Measurements from ENCODE around the gene EML1. TPM values are rescaled to one million over a fixed set of nuclear protein-coding genes. Genes with fewer than 3 reads are reported as not detected.

The EML1 gene, protein sequence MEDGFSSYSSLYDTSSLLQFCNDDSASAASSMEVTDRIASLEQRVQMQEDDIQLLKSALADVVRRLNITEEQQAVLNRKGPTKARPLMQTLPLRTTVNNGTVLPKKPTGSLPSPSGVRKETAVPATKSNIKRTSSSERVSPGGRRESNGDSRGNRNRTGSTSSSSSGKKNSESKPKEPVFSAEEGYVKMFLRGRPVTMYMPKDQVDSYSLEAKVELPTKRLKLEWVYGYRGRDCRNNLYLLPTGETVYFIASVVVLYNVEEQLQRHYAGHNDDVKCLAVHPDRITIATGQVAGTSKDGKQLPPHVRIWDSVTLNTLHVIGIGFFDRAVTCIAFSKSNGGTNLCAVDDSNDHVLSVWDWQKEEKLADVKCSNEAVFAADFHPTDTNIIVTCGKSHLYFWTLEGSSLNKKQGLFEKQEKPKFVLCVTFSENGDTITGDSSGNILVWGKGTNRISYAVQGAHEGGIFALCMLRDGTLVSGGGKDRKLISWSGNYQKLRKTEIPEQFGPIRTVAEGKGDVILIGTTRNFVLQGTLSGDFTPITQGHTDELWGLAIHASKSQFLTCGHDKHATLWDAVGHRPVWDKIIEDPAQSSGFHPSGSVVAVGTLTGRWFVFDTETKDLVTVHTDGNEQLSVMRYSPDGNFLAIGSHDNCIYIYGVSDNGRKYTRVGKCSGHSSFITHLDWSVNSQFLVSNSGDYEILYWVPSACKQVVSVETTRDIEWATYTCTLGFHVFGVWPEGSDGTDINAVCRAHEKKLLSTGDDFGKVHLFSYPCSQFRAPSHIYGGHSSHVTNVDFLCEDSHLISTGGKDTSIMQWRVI
- total RNA-seq (2014; rRNA removed) = 12.0 TPM in 2 replicates
- percentile 55 among the genes with signal in this experiment for Bru-seq, nascent RNA
- BruChase-seq, experiment 1, labeled RNA remaining after a 6-hour chase = percentile 52 among the genes with signal in this experiment
- BruChase-seq, experiment 2, labeled RNA remaining after a 2-hour chase = percentile 51 among the genes with signal in this experiment
- long read RNA-seq, full-length matches to known transcripts = 29 of 66 reads
- long read RNA-seq, partial matches to known transcripts = 5 of 66 reads
- long read RNA-seq, other reads (novel, unspliced or antisense) = 32 of 66 reads

DNA sequence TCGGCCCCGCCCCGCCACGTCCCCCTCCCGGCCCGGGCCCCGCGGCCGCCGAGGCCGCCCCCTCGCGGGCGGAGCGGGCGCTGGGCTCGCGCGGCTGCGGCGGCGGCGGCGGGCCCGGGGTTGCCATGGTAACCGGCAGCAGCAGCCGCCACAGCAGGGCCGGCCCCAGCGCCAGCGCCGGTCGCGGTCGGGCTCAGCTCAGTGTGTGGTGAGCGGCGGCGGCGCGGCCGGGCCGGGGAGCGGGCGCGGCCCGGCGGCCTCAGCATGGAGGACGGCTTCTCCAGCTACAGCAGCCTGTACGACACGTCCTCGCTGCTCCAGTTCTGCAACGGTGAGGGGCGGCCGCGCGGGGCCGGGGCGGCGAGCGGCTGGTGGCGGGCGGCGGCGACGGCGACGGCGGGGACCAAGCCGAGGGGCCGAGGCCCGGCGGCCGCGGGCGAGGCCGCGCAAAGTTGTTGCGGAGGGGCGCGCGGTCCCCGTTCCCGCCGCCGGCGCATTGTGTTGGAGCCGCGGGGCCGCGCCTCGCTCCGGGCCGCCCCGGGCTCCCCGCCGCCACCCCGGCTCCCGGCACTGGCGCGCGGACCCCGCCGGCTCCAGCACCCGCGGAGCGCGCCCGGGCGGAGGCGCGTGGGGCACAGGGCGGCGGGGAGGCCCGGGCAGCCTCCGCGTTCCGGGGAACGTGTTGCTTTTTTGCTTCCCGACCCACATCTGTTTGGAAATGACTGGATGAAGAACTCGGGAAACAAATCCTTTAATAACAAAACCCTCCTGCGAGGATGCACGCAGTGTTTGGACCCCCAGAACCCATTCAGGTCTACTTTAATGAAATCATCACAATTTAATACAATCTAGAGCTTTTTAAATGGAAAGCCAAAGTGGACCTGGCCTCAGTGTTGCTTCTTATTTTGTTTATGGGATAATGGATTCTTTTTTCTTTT is at the start of gene EML1:
EML1 (plus strand) TSS at position 201 of the 938 bp plus-strand sequence; CDS start at position 265, 64 bp downstream.
- Histone ChIP-seq H3K36me3 (ENCODE audit: low read depth, low read length) (no peaks in the 10 kb centered on the region), H3F3A (ENCODE audit: low read length, unreplicated experiment) (peaks cover 4% of the 10 kb centered on the region), H3K9ac (ENCODE audit: low read length) (peak within 1 kb of the TSS; percentile 48), H3K79me2 (ENCODE audit: low read length) (peaks cover 17% of the 10 kb centered on the region), H3K9me2 (replicated peaks; ENCODE audit: low read length) (no peaks in the 10 kb centered on the region), H3K4me3 (ENCODE audit: low read length) (peak within 1 kb of the TSS; percentile 75), H2AFZ (ENCODE audit: low read length) (peak within 1 kb of the TSS; percentile 87), H3K27me3 (ENCODE audit: low read length) (no peaks in the 10 kb centered on the region), H3K4me1 (ENCODE audit: insufficient read depth, low read length) (peaks cover 20% of the 10 kb centered on the region), H3K9me3 (ENCODE audit: low read length) (no peaks in the 10 kb centered on the region), H4K20me1 (ENCODE audit: low read length) (0 out of 2 replicates have a peak, but pooled peaks cover 4% of the 10 kb centered on the region), H3K4me2 (ENCODE audit: low read length) (peak within 1 kb of the TSS; percentile 92), H3K27ac (ENCODE audit: low read length) (no peak within 1 kb of the TSS)
- ChIA-PET CTCF (interaction anchor here (0.6 to 1.0 kb wide), 3 partner anchors 35 to 213 kb away, joined by 3 to 7 read pairs (median 3); no protein-coding TSS in a partner anchor), POLR2A (ENCODE audit: unreplicated experiment) (interaction anchor here (0.5 to 0.6 kb wide), 4 partner anchors 9 to 109 kb away, joined by 3 to 12 read pairs (median 4); partner anchors contain the start of gene CYP46A1)
- TF ChIP-seq EZH2 (IDR thresholded peaks at IDR 0.05; ENCODE audit: low read length, unreplicated experiment) (no peak), EZH2phosphoT487 (IDR thresholded peaks at IDR 0.05; ENCODE audit: borderline replicate concordance, low read length) (no peak)
- TF ChIP-seq, protein P1, sequence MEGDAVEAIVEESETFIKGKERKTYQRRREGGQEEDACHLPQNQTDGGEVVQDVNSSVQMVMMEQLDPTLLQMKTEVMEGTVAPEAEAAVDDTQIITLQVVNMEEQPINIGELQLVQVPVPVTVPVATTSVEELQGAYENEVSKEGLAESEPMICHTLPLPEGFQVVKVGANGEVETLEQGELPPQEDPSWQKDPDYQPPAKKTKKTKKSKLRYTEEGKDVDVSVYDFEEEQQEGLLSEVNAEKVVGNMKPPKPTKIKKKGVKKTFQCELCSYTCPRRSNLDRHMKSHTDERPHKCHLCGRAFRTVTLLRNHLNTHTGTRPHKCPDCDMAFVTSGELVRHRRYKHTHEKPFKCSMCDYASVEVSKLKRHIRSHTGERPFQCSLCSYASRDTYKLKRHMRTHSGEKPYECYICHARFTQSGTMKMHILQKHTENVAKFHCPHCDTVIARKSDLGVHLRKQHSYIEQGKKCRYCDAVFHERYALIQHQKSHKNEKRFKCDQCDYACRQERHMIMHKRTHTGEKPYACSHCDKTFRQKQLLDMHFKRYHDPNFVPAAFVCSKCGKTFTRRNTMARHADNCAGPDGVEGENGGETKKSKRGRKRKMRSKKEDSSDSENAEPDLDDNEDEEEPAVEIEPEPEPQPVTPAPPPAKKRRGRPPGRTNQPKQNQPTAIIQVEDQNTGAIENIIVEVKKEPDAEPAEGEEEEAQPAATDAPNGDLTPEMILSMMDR (conservative IDR thresholded peaks at IDR 0.05; ENCODE audit: low read depth, low read length) = no peak
- BruUV-seq (replicated peaks) = no TSS peak
- intact Hi-C loops (cut with micrococcal nuclease) = loop anchor here (2.0 kb wide), 3 partner anchors 37 to 91 kb away; no protein-coding TSS in a partner anchor
- DNase-seq (peak; percentile 80), ATAC-seq (peak; percentile 91)

DNA sequence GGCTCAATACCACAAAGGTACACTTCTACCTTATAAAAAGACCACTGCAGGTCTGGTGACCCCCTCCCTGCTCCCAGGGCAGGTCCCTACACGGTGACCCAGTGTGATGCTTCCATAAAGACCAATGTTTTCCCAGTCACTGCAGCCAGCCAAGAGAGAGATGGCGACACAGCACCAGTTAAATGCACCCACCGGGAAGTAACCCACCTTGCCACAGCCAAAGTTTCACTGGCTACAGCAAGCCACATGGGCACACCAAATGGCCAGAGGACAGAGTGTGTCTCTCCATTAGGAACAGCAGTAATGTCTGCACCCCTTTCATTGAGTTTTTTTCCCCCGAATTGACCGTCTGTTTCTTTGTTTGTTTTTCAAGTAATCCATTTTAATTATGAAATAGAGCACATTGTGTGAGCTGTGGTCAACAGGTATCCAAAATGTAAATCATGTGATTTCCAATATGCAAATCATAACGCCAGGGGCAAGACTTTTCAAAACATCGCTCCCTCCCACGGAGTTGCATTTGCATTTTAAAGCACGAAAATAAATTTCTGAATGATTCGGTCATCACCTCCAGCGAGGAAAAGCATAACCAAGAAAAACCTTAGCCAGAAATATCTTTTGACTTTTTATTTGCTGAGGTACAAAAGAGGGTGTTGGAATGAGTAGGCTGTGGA is 48.9 kb upstream of the EML1 start:
- Histone ChIP-seq H3K9me2 (replicated peaks; ENCODE audit: low read length) (no peaks in the 10 kb centered on the region), H2AFZ (ENCODE audit: low read length) (no peak overlapping the region), H3K4me2 (ENCODE audit: low read length) (no peak overlapping the region), H3K27ac (ENCODE audit: low read length) (no peak overlapping the region), H3K4me1 (ENCODE audit: insufficient read depth, low read length) (peaks cover 12% of the 10 kb centered on the region; the same call in 1 of the 2 replicates), H3K9ac (ENCODE audit: low read length) (no peak overlapping the region), H3K4me3 (ENCODE audit: low read length) (no peak overlapping the region), H3K9me3 (ENCODE audit: low read length) (no peaks in the 10 kb centered on the region), H3K36me3 (ENCODE audit: low read depth, low read length) (no peaks in the 10 kb centered on the region), H3F3A (ENCODE audit: low read length, unreplicated experiment) (no peaks in the 10 kb centered on the region), H3K27me3 (ENCODE audit: low read length) (no peaks in the 10 kb centered on the region), H4K20me1 (ENCODE audit: low read length) (no peaks in the 10 kb centered on the region), H3K79me2 (ENCODE audit: low read length) (no peaks in the 10 kb centered on the region)
- ChIA-PET POLR2A (ENCODE audit: unreplicated experiment) (no interaction called here), CTCF (no interaction called here)
- ATAC-seq (no peak), DNase-seq (no peak)
- TF ChIP-seq EZH2 (IDR thresholded peaks at IDR 0.05; ENCODE audit: low read length, unreplicated experiment) = no peak
- TF ChIP-seq, protein P1 (conservative IDR thresholded peaks at IDR 0.05; ENCODE audit: low read depth, low read length) = 0 out of 2 replicates have a peak, but pooled peaks have one; percentile 11
- intact Hi-C loops (cut with micrococcal nuclease) = no loop called here
- BruUV-seq (replicated peaks) = no TSS peak

All from PC-3 (cell line).